NCI-H2081 (cell line): ENCODE results near the gene CDK15.

ENCODE experiments used
- DNase-seq, 2 experiments: peaks; one replicate each; lab custom pipeline; 2025; lab: John Stamatoyannopoulos, UW

Gene CDK15

DNA sequence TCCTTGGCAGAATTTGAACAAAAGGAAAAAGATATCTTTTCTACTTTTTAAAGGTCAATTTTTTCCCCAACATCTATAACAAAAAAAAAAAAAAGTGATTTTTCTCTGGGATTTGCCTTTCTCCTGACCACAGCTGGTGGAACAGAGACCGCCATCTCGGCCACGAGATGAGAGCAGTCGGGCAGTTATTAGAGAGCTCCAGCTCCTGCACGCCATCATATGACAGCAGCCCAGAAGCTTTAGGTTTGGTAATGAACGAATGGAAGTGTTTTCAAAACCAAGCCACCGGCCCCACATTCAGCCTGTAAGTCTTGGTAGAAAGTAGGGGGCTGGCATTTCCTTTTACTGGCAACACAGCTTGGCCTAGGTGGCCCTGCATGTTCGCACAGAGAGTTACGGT lies 132.4 kb downstream of the CDK15 start:
- DNase-seq = no peak

DNA sequence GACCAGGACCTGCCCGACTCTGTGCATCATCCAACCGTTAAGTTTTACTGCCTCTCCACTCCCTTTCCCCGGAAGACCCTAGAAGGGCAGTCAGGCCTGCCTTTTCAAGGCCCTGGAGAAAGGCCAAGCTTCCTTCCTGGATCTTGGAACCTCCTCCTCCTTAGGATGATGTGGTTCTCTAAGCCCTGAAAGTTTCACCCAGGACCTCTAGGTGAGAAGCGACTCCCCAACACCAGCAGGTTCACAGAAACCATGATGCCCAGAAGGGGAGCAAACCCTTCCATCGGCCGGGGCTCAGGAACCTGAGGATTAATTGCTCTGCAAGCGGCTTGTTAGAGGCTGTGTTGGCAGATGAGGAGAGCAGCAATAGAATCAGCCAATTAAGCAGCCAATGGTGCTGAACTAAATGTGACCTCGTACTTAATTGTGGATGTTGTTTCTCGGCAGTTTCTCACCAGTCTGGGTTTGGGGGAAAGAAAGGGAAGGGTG lies 133.2 kb downstream of the CDK15 start:
- DNase-seq = peak in 1 of 2 experiments; percentile 20

DNA sequence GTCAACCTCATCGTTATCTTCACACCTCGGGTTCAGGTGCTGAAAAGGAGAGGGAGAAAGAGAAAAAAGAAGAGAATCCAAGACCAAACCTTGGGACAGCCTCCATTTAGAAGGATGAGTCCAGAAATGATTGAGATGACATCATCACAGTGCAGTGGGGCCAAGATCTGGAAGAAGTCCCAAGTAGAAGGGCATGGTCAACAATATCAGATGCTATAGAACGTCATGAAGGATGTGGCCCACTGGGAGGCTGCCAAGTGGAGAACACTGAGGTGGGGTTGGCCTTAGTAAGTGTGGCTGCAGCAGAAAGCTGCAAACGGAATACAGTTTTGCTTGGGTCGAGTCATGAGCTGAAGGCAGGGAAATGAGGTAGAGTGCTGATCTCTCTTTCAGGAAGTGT lies 136.2 kb downstream of the CDK15 start:
- no peak for DNase-seq
